Omental fat pad (tissue), 4 donors: Measurements from ENCODE around the gene GRIN2C. TPM values are rescaled to one million over a fixed set of nuclear protein-coding genes. Genes with fewer than 3 reads are reported as not detected.

ENCODE experiments used
- ATAC-seq: fragments of 150-250 bp; one replicate; pipeline ENCODE4 v1.9.1; 2016; ENCODE audit warnings: mild to moderate bottlenecking, moderate library complexity; ENCODE audit not compliant: low FRiP score
- DNase-seq: peaks from one replicate; pipeline ENCODE4 v3.0.0-alpha.2; 2019; ENCODE audit warnings: low spot score
- CTCF ChIP-seq, 3 donors: fragments of 450-650 bp; IDR thresholded peaks; one replicate each; pipeline ENCODE4 v1.5.1; 2016 to 2017; ENCODE audit warnings: antibody characterized with exemption in 3 of 3, mild to moderate bottlenecking in 3 of 3, moderate library complexity in 2 of 3
- total RNA-seq, 4 donors: library from RNA; depleted of rRNA; stranded (reverse); fragments of >200 nt; gene quantifications; one replicate each; pipeline ENCODE4 v1.1.0, GENCODE V29; 2016

The GRIN2C gene
- total RNA-seq, 4 donors from 2014 or later, result 1.0 to 4.7 (median 1.6) TPM; not detected in 1

- TF ChIP-seq CTCF (IDR thresholded peaks at IDR 0.05), result no peak
Measured at GRCh38 chr17:74805591-74805991, 54.1 kb downstream of the GRIN2C start.

GRCh38 chr17:74804683-74805082, 55.0 kb downstream of the GRIN2C start:
- no peak for TF ChIP-seq CTCF (IDR thresholded peaks at IDR 0.05)
- DNase-seq (no peak), ATAC-seq (no peak)

More at GRCh38 chr17:74805591-74805991, 54.1 kb downstream of the GRIN2C start:
- DNase-seq (no peak), ATAC-seq (no peak)

DNA sequence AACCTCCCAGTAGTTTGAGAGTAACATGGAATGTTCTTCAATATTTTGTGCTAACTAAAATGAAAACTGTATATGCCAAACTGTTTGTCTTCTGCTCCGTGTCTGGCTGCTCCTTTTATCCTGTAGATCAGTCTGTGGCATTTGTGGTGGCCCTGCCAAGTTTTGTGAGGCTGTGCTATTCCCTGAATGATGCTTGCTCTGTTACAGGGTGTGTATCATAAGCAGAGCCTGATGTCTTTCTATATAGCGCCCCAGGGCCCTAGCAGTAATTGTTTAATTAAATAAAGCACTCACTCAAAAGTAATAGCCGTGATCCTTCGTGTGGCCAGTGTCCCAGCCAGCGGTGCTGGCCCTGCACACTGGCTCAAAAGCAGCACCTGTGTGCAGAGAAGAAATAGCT, 55.7 kb downstream of the GRIN2C start:
- no peak for TF ChIP-seq CTCF (IDR thresholded peaks at IDR 0.05)
- ATAC-seq, result no peak
- DNase-seq, result no peak

- no peak for TF ChIP-seq CTCF (IDR thresholded peaks at IDR 0.05)
- ATAC-seq (no peak), DNase-seq (no peak)
Measured at GRCh38 chr17:74803388-74803930, 56.2 kb downstream of the GRIN2C start.

DNA sequence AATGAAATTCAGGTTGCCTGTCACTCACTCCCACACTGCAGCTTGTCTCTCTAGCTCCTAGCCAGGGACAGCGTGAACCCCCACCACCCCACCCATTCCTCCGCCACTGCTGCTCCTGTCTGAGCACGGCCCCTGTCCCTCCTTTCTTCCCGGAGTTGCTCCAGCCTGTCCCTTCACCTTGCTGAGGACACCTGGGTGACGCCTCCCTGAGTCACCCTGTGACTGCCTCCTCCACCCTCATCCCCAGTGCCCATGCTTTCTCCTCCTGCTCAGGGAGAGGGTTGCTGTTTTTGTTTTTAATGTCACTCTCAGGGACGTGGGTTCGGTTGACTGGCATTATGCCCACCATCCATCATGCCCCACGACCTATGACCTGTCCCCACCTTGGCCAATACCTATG, 57.8 kb downstream of the GRIN2C start:
- ATAC-seq (no peak), DNase-seq (no peak)
- no peak for TF ChIP-seq CTCF (IDR thresholded peaks at IDR 0.05)

- no peak for ATAC-seq
- no peak for DNase-seq
- TF ChIP-seq CTCF (IDR thresholded peaks at IDR 0.05), result no peak
Measured at GRCh38 chr17:74800531-74800930, 59.2 kb downstream of the GRIN2C start.

DNA sequence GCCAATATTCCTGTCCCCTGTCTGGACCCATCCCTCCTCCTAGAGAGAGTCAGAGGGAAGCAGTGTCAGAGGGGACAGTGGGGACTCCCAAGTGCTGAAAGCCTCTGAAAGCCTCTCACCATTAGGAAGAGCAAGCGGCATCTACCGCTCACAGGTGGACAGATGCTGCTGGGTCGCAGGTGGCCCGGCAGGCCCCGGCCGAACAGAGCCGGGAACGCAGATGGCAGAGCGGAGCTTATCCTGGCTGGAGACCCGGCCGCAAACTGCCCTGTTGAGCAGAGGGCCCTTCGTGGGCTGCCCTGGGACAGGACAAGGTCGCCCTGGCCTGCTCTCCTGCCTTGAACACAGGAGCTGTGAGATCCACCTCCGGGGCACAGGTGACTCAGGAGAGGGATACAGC, 60.6 kb downstream of the GRIN2C start:
- ATAC-seq, result no peak
- no peak for DNase-seq
- no peak for TF ChIP-seq CTCF (IDR thresholded peaks at IDR 0.05)
